GM19239 (cell line): ENCODE measurements around the gene BCAS3.
"Not testable (repeated sequence)": the region's sequence is repeated elsewhere in the genome, so short reads cannot be mapped to it uniquely, and the experiment has no call there.

ENCODE experiments used
- DNase-seq: peaks from one replicate; pipeline ENCODE4 v3.0.0; 2011; ENCODE audit warnings: low spot score; ENCODE audit not compliant: insufficient read length
- FAIRE-seq: peaks from 2 replicates; lab custom pipeline; 2011; peaks lifted over from hg19 to GRCh38; lab: Jason Lieb, UNC

The BCAS3 gene

DNA sequence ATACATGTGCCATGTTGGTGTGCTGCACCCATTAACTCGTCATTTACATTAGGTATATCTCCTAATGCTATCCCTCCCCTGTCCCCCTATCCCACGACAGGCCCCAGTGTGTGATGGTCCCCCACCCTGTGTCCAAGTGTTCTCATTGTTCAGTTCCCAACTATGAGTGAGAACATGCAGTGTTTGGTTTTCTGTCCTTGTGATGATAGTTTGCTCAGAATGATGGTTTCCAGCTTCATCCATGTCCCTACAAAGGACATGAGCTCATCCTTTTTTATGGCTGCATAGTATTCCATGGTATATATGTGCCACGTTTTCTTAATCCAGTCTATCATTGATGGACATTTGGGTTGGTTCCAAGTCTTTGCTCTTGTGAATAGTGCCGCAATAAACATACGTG lies 94.0 kb downstream of the BCAS3 start:
- not testable (repeated sequence) for FAIRE-seq

DNA sequence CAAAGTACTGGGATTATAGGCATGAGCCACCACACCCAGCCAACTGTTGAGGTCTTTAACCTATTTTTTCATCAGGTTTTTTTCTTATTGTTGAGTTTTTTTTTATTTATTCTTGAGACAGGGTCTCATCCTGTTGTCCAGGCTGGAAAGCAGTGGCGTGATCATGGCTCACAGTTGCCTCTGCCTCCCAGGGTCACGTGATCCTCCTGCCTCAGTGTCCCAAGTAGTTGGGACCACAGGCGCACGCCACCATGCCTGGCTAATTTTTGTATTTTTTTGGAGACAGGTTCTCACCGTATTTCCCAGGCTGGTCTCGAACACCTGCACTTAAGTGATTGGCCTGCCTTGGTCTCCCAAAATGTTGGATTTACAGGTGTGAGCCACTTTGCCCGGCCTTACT lies 95.9 kb downstream of the BCAS3 start:
- FAIRE-seq = no peak
- no peak for DNase-seq

More for the DNA sequence above, 94.0 kb downstream of the BCAS3 start:
- DNase-seq = not testable (repeated sequence)

DNA sequence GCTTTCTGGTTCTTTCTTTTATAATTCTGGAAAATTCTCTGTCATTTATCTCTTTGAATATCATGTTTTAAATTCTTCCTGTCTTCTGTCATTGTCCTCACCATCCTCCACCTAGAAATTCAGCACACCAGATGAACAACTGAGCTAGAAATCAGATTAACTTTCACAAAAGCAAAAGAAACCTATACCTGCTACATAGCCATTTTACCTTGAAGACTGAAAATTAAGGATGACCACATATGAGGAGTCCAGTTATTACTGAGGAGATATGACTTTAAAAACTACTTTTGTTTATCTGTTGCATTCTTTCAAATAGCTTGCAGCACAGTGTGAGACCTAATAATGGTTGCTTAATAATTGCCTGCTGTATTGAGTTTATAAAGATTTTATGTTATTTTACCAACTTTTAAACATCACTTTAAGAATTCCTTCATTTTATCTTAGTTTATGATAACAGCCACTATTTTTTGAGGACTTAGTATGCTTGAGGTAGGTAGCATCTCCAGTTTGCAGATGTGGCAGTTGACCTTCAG lies 104.3 kb downstream of the BCAS3 start:
- DNase-seq (no peak), FAIRE-seq (no peak)

DNA sequence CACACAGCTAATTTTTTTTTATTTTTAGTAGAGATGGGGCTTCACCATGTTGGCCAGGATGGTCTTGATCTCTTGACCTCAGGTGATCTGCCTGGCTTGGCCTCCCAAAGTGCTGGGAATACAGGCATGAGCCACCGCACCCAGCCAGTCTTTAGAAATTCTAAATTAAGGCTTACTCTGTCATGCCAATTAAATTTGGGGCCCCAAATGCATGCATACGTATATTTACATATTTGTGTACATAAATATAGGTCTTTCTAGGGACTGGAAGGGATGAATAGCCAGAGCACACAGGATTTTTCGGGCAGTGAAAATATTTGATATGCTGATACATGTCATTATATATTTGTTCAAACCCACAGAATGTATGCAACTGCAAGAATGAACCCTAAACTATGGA lies 105.1 kb downstream of the BCAS3 start:
- FAIRE-seq (no peak), DNase-seq (no peak)

DNA sequence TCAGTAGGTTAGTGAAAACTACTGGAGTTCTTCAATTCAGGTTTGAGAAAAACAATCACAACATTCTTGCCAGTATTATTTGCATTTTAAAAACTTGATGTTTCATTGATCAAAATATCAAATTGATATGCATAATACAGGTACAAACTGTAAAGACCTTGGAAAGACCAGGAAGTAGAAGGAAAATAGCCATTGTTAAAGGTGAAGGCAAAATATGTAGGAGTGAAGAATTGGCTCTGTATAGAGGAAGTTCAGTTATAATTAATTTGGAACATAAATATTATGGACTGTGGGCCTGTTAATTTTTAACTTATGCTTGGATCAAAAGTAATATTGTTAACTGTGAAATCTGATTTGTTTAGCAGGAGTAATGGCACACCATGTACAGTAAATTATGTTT lies 112.6 kb downstream of the BCAS3 start:
- FAIRE-seq = no peak
- no peak for DNase-seq

DNA sequence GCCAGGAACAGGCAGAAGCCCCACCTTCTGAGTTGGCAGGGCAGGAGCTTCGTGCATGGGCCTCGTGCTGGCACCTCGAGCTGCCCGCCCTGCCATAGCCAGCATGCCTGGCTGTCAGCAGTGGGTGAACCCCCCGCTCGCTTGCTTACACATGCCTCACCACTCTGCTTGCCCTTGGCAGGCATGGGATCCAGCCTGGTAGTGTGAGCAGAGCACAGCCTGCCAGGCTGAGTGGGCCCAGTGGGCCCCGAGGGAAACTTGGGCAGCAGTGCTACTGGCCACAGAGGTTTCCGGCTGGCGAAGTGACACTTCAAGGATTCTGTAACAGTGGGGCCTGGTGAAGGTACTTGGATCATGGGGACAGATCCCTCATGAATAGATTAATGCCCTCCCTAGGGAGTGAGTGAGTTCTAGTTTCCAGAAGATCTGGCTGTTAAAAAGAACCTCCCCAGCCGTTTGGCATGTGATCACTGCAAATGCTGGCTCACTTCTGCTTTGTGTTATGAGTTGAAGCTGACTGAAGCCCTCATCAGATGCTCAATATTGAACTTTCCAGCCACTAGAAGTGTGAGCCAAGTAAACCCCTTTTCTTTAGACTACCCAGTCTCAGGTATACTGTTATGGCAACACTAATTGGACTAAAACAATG lies 114.7 kb downstream of the BCAS3 start:
- DNase-seq (no peak), FAIRE-seq (no peak)

DNA sequence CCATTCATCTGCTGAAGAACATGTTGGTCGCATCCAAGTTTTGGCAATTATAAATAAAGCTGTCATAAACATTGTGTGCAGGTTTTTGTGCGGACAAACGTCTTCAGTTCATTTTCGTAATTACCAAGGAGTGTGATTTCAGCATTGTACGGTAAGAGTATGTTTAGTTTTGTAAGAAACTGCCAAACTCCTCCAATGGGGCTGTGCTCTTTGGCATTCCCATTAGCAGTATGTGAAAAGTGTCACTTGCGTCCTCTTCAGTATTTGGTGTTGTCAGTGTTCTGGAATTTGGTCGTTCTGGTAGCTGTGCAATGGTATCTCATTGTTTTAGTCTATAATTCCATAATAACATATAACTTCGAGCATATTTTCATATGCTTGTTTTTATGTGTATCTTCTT lies 120.9 kb downstream of the BCAS3 start:
- no peak for FAIRE-seq
- no peak for DNase-seq

DNA sequence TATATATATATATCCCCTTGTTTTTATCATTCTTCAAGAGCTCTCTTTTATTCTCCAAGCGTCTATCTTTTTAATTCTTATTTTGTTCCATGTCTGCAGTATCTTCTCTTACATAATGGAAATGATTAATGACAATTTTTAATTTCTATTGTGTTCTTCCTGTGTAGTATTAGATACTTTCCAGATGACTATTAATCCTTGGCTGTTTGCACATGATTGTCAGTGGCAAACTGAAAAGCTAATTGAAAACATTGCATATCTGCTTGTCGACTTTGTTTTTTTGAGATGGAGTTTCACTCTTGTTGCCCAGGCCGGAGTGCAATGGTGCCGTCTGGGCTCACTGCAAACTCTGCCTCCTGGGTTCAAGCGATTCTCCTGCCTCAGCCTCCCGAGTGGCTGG lies 124.7 kb downstream of the BCAS3 start:
- FAIRE-seq (no peak), DNase-seq (no peak)

DNA sequence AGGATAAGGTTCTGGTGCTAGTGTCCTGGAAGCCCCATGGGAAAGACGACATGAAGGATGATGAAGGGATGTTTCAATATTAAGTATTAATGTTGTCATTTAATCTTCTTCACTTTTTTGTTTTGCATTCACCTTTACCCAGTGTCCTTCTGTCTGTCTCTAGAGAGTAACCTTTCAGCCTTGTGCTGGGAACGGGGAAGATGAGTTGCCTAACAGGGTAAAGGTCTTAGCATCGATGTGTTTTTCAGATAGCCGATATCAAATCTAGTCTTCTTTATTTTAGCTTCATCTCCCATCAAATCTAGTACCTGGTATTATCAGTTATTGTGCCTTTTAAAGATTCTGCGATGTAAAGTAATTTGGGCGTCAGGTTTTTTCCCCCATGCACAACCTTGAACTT lies 125.4 kb downstream of the BCAS3 start:
- FAIRE-seq (no peak), DNase-seq (no peak)

DNA sequence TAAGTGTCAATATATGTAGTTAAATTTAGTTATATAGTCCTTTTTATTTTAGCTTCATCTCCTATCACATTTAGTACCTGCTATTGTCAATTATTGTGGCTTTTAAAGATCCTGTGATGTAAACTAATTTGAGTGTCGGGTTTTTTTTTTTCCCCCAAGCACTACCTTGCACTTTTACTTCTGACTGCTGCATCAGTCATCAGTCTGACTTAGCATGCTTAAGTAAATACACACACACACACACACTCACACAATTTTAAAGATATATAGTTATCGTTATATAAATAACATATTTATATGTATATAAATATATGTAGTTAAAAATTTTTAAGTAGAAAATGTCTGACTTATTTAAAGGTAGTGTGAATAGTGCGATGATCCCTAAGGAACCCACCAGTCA lies 127.2 kb downstream of the BCAS3 start:
- no peak for FAIRE-seq

DNA sequence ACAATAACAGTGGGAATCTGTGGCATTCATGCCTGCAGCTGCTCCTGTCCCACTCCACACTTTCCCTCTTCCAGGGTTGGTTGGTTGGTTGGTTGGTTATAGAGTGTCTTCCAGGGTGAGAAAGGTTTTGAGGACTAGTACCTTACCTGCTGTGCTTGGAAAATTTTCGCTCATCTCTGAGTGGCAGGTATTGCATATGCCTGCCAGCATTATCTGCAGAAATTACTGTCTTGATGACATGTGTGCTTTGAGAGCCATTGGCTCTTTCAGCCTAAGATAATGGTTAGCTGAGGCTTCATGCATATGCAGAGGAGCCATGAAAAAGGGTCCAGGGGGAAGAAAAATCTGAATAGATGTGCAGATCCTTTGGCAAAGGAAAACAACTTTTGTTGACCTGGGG lies 131.8 kb downstream of the BCAS3 start:
- FAIRE-seq (no peak), DNase-seq (no peak)

More for the DNA sequence above, 127.2 kb downstream of the BCAS3 start:
- DNase-seq = no peak

DNA sequence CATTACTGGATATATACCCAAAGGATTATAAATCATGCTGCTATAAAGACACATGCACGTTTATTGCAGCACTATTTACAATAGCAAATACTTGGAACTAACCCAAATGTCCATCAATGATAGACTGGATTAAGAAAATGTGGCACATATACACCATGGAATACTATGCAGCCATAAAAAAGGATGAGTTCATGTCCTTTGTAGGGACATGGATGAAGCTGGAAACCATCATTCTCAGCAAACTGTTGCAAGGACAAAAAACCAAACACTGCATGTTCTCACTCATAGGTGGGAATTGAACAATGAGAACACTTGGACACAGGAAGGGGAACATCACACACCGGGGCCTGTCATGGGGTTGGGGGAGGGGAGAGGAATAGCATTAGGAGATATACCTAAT lies 137.3 kb downstream of the BCAS3 start:
- FAIRE-seq, DNase-seq: not testable (repeated sequence)

DNA sequence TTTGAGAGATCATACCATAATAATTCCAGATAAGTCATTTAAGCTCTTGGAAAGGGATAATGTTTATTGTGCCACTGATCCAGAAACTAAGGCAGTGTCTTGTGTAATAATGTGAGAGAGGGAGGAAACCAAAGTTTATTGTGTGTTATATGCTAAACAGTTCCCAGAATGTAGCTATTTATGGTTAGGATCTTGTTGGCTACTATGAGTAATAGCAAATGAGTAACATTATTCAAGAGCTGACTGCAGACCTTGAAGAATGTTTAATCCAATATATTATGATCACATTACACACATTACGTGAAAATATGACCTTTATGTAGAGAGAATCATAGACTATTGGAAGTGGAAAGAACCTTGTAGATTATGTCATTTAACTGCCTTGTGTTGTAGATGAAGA lies 139.5 kb downstream of the BCAS3 start:
- FAIRE-seq (no peak), DNase-seq (no peak)

DNA sequence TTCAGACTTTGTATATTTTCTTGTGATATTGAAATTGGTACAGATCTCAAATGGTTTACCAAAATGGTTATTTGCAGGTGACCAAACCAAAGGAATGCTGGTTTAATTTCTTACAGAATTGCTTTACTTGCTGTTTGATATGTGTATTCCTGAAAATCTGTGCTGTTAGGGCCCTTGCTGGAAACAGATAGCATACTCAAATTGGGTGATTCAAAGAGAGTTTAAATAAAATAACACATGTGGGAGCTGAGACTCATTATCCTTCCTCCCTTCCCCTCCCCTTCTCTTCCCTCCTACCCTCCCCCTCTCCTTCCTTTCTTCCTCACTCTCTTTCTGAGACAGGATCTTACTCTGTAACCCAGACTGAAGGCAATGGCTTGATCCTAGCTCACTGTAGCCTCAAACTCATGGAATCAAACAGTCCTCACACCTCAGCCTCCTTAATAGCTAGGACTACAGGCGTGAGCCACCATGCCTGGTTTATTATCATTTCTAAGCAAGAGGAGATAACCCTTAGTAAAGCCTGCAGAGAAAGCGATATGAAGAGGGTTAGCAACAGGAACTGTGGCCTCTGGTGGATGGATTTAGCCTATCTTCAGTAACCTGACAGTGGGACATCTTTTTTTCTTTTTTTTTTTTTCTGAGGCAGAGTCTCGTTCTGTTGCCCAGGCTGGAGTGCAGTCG lies 141.9 kb downstream of the BCAS3 start:
- FAIRE-seq (no peak), DNase-seq (no peak)

DNA sequence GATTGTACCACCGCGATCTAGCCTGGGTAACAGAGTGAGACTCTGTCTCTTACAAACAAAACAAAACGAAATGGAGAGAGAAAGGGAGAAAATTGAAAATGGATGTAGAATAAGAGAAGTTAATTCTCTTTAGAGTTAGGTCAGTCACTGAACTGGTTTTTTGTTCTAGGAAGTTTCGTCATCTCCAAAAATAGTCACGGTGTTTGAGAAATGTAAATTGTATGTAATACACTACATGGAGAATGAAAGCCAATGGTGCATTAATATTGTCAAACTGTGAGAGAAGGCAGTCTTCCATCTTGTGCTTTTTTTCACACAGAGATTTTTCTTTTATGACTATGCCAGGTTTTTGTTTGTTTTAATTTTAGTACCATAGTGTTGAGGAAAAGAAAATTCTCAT lies 145.9 kb downstream of the BCAS3 start:
- DNase-seq (no peak), FAIRE-seq (no peak)

DNA sequence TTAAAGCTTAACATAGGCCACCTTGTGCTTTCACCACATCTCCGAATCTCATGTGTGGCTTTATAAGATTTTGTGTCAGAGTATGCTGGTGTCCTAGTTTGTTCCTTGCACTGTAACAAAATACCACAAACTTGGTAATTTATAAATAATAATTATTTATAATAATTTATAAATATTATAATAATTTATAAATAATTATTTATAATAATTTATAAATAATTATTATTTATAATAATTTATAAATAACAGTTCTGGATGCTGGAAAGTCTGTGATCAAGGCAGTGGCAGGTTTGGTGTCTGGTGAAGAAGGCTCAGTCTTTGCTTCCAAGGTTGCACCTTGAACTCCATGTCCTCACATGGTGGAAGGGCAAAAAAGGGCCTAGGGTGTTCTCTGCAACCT lies 147.7 kb downstream of the BCAS3 start:
- DNase-seq (no peak), FAIRE-seq (no peak)

DNA sequence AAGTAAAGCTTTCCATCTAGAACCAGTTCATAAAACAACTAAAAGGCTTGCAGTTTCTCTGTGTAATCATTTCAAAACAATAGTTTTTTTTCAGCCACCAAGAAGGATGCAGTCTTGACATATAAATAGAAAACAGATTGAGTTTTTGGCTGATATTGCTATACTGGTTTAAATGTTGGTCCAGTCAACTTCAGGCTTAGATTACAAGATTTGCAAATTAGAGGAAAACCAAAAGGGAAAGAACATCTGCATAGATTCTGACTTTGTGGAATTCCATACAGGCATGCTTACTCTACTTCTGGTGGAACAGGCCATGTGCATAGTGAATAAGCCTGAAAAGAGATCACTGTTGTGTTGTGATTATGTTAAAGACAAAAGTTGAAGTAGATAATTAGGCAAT lies 150.3 kb downstream of the BCAS3 start:
- no peak for FAIRE-seq
- no peak for DNase-seq

DNA sequence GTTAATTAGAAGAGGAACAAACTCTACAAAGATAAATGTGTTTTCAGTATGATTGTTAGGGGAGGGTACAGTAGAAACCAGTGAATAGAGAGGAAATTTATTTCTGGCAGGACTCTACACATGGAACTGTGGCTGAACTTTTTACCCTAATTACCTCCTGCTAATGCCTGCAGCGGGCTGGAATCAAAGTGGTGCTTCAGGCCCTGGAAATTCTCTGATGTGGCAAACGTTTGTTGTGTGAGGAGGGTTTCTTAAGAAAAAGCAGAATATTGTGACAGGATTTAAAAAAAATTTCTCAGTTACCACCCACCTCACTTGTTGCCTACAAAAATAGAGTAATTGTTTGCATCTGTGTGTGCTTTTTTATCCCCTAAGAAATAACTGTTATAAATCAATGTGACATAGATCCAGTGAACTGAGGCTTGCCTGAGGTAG lies 154.5 kb downstream of the BCAS3 start:
- DNase-seq (no peak), FAIRE-seq (no peak)

DNA sequence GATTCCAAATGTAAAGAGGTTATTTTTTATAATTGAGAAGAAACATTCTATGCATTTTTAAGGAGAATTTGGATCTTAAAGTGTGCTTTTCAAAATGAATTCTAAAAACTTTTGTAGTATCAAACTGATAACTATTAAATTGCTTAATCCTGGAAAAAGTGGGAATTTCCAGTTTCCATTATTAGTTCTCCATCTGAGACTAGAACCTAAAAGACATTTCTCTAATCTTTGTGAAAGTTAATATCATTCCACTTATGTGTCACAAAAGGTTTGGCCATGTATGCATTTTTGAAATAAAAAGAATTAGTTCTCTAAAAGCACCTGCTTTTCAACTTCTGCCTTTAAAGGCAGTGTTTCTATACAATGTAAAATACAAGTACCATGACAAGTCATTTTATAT lies 155.0 kb downstream of the BCAS3 start:
- FAIRE-seq = no peak
- DNase-seq = no peak

DNA sequence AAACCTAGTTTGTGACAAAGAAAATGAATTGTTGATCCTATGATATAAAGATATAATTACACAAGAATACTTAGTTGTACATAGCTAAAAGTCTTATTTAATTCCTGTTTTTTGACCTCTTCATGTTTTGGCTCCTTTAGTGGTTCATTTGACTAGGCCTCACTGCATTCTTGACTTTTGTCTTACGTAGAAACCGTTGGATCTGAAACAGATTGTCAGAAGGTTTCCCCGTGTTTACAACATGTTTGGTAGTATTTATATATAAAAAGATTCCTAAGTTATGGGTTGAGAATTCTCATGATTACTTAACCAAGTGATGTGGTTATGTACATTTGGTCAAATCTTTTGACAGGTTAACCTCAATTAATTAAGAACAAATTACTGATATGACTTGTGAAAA lies 162.8 kb downstream of the BCAS3 start:
- peak; percentile 57 for FAIRE-seq
- DNase-seq = no peak

DNA sequence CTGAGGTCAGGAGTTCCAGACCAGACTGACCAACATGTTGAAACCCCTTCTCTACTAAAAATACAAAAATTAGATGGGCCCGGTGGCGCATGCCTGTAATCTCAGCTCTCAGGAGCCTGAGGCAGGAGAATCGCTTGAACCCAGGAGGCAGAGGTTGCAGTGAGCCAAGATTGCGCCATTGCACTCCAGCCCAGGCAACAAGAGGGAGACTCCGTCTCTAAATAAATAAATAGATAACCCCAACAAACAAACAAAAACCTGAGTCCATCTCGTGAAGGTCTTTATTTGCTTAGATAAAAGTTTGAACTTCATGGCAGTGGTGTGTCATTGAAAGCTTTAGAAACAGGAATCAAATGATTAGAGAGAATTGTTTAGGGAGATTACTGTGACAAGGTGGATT lies 167.4 kb downstream of the BCAS3 start:
- no peak for DNase-seq
- FAIRE-seq = no peak

DNA sequence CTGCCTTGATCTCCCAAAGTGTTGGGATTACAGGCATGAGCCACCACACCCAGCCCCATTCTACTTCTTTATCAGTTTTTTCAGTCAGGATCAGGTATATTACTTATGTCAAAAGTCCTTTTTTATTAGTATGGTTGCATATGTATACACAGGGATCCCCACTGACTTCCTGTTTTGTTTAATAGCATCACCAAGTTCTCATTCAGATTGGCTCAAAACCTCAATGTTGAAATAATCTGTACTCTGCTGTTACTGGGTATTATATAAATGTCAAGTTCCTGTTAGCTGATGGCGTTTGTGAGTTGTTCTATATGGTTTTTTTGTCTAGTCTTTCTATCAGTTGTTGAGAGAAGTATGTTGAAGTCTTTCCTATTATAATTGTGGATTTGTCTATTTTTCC lies 168.5 kb downstream of the BCAS3 start:
- FAIRE-seq = no peak

More for the DNA sequence above, 168.5 kb downstream of the BCAS3 start:
- DNase-seq = no peak
